NCI-H128 (cell line): ENCODE results near the gene GALNT6.

ENCODE experiments used
- DNase-seq: peaks from one replicate; lab custom pipeline; 2025; ENCODE audit not compliant: unreplicated experiment; lab: John Stamatoyannopoulos, UW

The GALNT6 gene

GRCh38 chr12:51406859-51407258 is 15.7 kb upstream of the GALNT6 start:
- no peak for DNase-seq

GRCh38 chr12:51406290-51406689 is 15.1 kb upstream of the GALNT6 start:
- DNase-seq, result no peak

- no peak for DNase-seq
Observed at GRCh38 chr12:51405801-51406207, 14.6 kb upstream of the GALNT6 start.

- no peak for DNase-seq
Observed at GRCh38 chr12:51404627-51405026, 13.4 kb upstream of the GALNT6 start.

GRCh38 chr12:51403681-51404136 is 12.5 kb upstream of the GALNT6 start:
- DNase-seq, result no peak

GRCh38 chr12:51403159-51403558 is 12.0 kb upstream of the GALNT6 start:
- DNase-seq, result no peak

- DNase-seq, result no peak
Observed at GRCh38 chr12:51401900-51402299, 10.7 kb upstream of the GALNT6 start.

GRCh38 chr12:51401486-51401885 is 10.3 kb upstream of the GALNT6 start:
- no peak for DNase-seq

GRCh38 chr12:51401020-51401419 is 9.8 kb upstream of the GALNT6 start:
- DNase-seq, result no peak

GRCh38 chr12:51399891-51400290 is 8.7 kb upstream of the GALNT6 start:
- DNase-seq, result no peak

GRCh38 chr12:51397670-51398069 is 6.5 kb upstream of the GALNT6 start:
- DNase-seq, result no peak

- no peak for DNase-seq
Observed at GRCh38 chr12:51395283-51396230, 4.4 kb upstream of the GALNT6 start.

GRCh38 chr12:51393676-51394545 is 2.7 kb upstream of the GALNT6 start:
- DNase-seq, result no peak

GRCh38 chr12:51392556-51393237 is 1.5 kb upstream of the GALNT6 start:
- DNase-seq, result no peak

GRCh38 chr12:51390891-51391282 is 319 bp downstream of the GALNT6 start:
- no peak for DNase-seq

GRCh38 chr12:51390457-51390856 is 749 bp downstream of the GALNT6 start:
- no peak for DNase-seq

GRCh38 chr12:51389302-51389999 is 1.8 kb downstream of the GALNT6 start:
- no peak for DNase-seq

GRCh38 chr12:51388846-51389245 is 2.4 kb downstream of the GALNT6 start:
- DNase-seq, result no peak

GRCh38 chr12:51388069-51388799 is 3.0 kb downstream of the GALNT6 start:
- no peak for DNase-seq

GRCh38 chr12:51386351-51386750 is 4.9 kb downstream of the GALNT6 start:
- DNase-seq, result no peak
